Heart left ventricle (tissue), 16 donors: Measurements from ENCODE around the gene CDK5. TPM values are rescaled to one million over a fixed set of nuclear protein-coding genes. Genes with fewer than 3 reads are reported as not detected.
A peak's percentile ranks its signal among the peaks of the same experiment; 100 is the strongest.

Source experiments
- ATAC-seq, 4 donors: fragments of 200-7000 bp; cut with Tn5 transposase; one replicate each; pipeline ENCODE4 v1.9.1; 2020 to 2022; ENCODE audit warnings: moderate library complexity in 4 of 4, mild to moderate bottlenecking in 3 of 4, moderate number of reproducible peaks in 1 of 4
- DNase-seq, 5 donors: peaks; one replicate each; pipeline ENCODE4 v3.0.0-alpha.2; 2020
- H3K27ac ChIP-seq, 12 donors: fragments of 200-600 bp; sonication (generic) in 4 of 12; one replicate each; pipeline versions ENCODE4 v1.5.0 to v1.8.0; 2016 to 2022; ENCODE audit warnings: mild to moderate bottlenecking in 2 of 12
- H3K27me3 ChIP-seq, 9 donors: fragments of 200-600 bp; sonication (generic) in 2 of 9; one replicate each; pipeline versions ENCODE4 v1.5.1 to v1.8.0; 2016 to 2022; ENCODE audit warnings: mild to moderate bottlenecking in 3 of 9
- H3K36me3 ChIP-seq, 9 donors: fragments of 200-600 bp; sonication (generic) in 2 of 9; one replicate each; pipeline versions ENCODE4 v1.5.0 to v1.8.0; 2018 to 2022; ENCODE audit warnings: mild to moderate bottlenecking in 2 of 9
- H3K4me1 ChIP-seq, 12 donors: fragments of 200-600 bp; sonication (generic) in 4 of 12; one replicate each; pipeline versions ENCODE4 v1.5.0 to v1.8.0; 2016 to 2022; ENCODE audit warnings: mild to moderate bottlenecking in 3 of 12
- H3K4me3 ChIP-seq, 12 donors: fragments of 200-600 bp; sonication (generic) in 4 of 12; one replicate each; pipeline versions ENCODE4 v1.5.0 to v1.8.0; 2017 to 2022; ENCODE audit warnings: mild to moderate bottlenecking in 9 of 12, moderate library complexity in 4 of 12
- H3K9me3 ChIP-seq, 12 donors: fragments of 200-600 bp; sonication (generic) in 4 of 12; one replicate each; pipeline versions ENCODE4 v1.5.0 to v1.8.0; 2016 to 2022; ENCODE audit warnings: mild to moderate bottlenecking in 1 of 12
- CTCF ChIP-seq, 12 donors: fragments of 200-600 bp; sonication (generic) in 4 of 12; IDR thresholded peaks; one replicate each; pipeline versions ENCODE4 v1.5.0 to v1.8.0; 2018 to 2022; ENCODE audit warnings: antibody characterized with exemption in 12 of 12, mild to moderate bottlenecking in 5 of 12
- POLR2A ChIP-seq, 2 donors: fragments of 450-650 bp; IDR thresholded peaks; one replicate each; pipeline ENCODE4 v1.6.1; 2017; ENCODE audit warnings: antibody characterized with exemption in 2 of 2, mild to moderate bottlenecking in 2 of 2, moderate library complexity in 2 of 2
- WGBS, 4 donors: extraction: QIAGEN DNeasy Blood & Tissue Kit in 2 of 4; methylation state at CpG; one replicate each; pipeline versions ENCODE4 v1.1.5 to v1.1.7; 2013 to 2018; 5-methylcytosine and 5-hydroxymethylcytosine counted together
- intact Hi-C, 10 donors: fragments of 100-400 bp; cut with DNase I; formaldehyde crosslinking; loops; one replicate each; pipeline versions ENCODE4 v1.11.1 to v1.14.2; 2022
- polyA plus RNA-seq, 2 donors: library from polyadenylated mRNA; stranded (reverse); fragments of 200-250 nt; gene quantifications; one replicate each; pipeline ENCODE4 v1.2.3, GENCODE V29; 2013
- total RNA-seq, 9 donors: library from RNA; depleted of rRNA in 2 of 9; stranded (reverse); fragments of >200 nt in 2 of 9; fragmentation: NEBNext Ultra II Directional in 3 of 9; extraction: Animal tissue kit (Norgen Biotek cat#: 25700) in 3 of 9; gene quantifications; one replicate each; pipeline versions ENCODE4 v1.1.0 to v1.2.4, GENCODE V29; 2016 to 2023
- donor health status: ischemic (EF 13 %, LVEDD 7.1; RV severe dilation, severe dysfunction).
- donor health status: healthy with polysubstance abuse.
- donor health status: DM: no; HTN: yes; CAD: no.
- donor health status: DM: no; HTN: no; CAD: no.
- donor health status: ischemic (EF 25% LVEDD 6.9; RV normal size, moderate dysfunction).
- donor health status: ischemic (EF 25% LVEDD 5.7; RV mildly dilated, moderate dysfunction).
- donor health status: healthy.
- donor health status: DM: yes; HTN: yes; CAD: no.
- donor health status: ischemic (EF 35%, LVEDD 5.7; RV mildly dilated, moderate dysfunction).
- donor health status: nonischemic (EF 11% LVEDD 7.7; RV severe dilation, severe dysfunction).
- donor health status: DM: yes; HTN: yes; CAD: no.
- donor health status: PGD.
- donor health status: ischemic (EF 29% LVEDD 5.4; RV normal size, mild dysfunction).
- donor health status: nonischemic (EF 23%, LVEDD 6.1; RV moderate dilation, normal function).

CDK5 gene
- total and polyA plus RNA-seq, 11 donors = 5.6 to 13.7 (median 7.6) TPM

GRCh38 chr7:151035026-151035717 is 22.5 kb downstream of the CDK5 start:
- Histone ChIP-seq H3K4me1 (peaks cover 7 to 35% (median 20%) of the 10 kb centered on the region in 12 donors), H3K27ac (peak overlapping the region in 8 of 12 donors; percentile 2 to 71 (median 52)), H3K27me3 (no peaks in the 10 kb centered on the region), H3K9me3 (no peaks in the 10 kb centered on the region), H3K36me3 (peaks cover 0 to 52% (median 38%) of the 10 kb centered on the region in 9 donors), H3K4me3 (no peak overlapping the region)
- TF ChIP-seq CTCF (IDR thresholded peaks at IDR 0.05) = no peak
- TF ChIP-seq POLR2A (IDR thresholded peaks at IDR 0.05) = no peak
- ATAC-seq = peak; percentile 49 to 76 (median 62)
- intact Hi-C loops = loop anchor here in 1 of 10 donors (2.0 kb wide), 1 partner anchor 22 kb away; the partner anchor contains the start of gene CDK5
- WGBS, 4 donors = 72 to 74% (median 73%) methylated on average over 20 to 21 of the region's 21 CpGs
- peak in 2 of 5 donors; percentile 59 to 65 for DNase-seq

GRCh38 chr7:151034312-151035025 is 23.2 kb downstream of the CDK5 start:
- intact Hi-C loops = loop anchor here in 3 of 10 donors (2.0 to 5.0 kb wide), 2 partner anchors 22 to 78 kb away; partner anchors contain the start of gene CDK5 (in 1 of the 3)
- peaks cover 7 to 32% (median 16%) of the 10 kb centered on the region in 12 donors for H3K4me1 ChIP-seq
- ATAC-seq = no peak
- no peak overlapping the region for H3K4me3 ChIP-seq
- peak overlapping the region in 8 of 12 donors; percentile 2 to 71 (median 52) for H3K27ac ChIP-seq
- no peaks in the 10 kb centered on the region for H3K9me3 ChIP-seq
- 93 to 95% (median 94%) methylated on average over 14 to 21 of the region's 21 CpGs for WGBS, 4 donors
- no peak for DNase-seq
- peaks cover 0 to 52% (median 38%) of the 10 kb centered on the region in 9 donors for H3K36me3 ChIP-seq
- H3K27me3 ChIP-seq = no peaks in the 10 kb centered on the region
- TF ChIP-seq POLR2A (IDR thresholded peaks at IDR 0.05) (no peak), CTCF (IDR thresholded peaks at IDR 0.05) (no peak)

GRCh38 chr7:151033864-151034249 is 23.8 kb downstream of the CDK5 start:
- no peak for ATAC-seq
- H3K27ac ChIP-seq = no peak overlapping the region
- peaks cover 0 to 52% (median 38%) of the 10 kb centered on the region in 9 donors for H3K36me3 ChIP-seq
- no peaks in the 10 kb centered on the region for H3K27me3 ChIP-seq
- H3K4me3 ChIP-seq = no peak overlapping the region
- H3K9me3 ChIP-seq = no peaks in the 10 kb centered on the region
- WGBS, 4 donors = 83 to 96% (median 86%) methylated on average over 2 to 5 of the region's 5 CpGs
- intact Hi-C loops = loop anchor here in 4 of 10 donors (2.0 to 5.0 kb wide), 3 partner anchors 23 to 78 kb away; partner anchors contain the start of gene CDK5 (in 1 of the 4)
- peaks cover 2 to 32% (median 17%) of the 10 kb centered on the region in 12 donors for H3K4me1 ChIP-seq
- no peak for DNase-seq
- no peak for TF ChIP-seq POLR2A (IDR thresholded peaks at IDR 0.05)
- no peak for TF ChIP-seq CTCF (IDR thresholded peaks at IDR 0.05)
